ENCODE data around the gene FUT1.

Gene FUT1

GRCh38 chr19:48708471-48708870 is 44.0 kb downstream of the FUT1 start:
- H3K4me3 ChIP-seq (ENCODE audit: control insufficient read depth, low read depth, low read length), result no peak overlapping the region
- no peak for DNase-seq (ENCODE audit: low read depth)
- TF ChIP-seq CTCF (conservative IDR thresholded peaks at IDR 0.05; ENCODE audit: control insufficient read depth, insufficient read depth, low read depth, low read length), result no peak

- DNase-seq (ENCODE audit: low read depth), result no peak
Measured at GRCh38 chr19:48705431-48705830, 47.0 kb downstream of the FUT1 start.

GRCh38 chr19:48703316-48703715 is 49.1 kb downstream of the FUT1 start:
- no peak for TF ChIP-seq CTCF (conservative IDR thresholded peaks at IDR 0.05; ENCODE audit: control insufficient read depth, insufficient read depth, low read depth, low read length)
- H3K4me3 ChIP-seq (ENCODE audit: control insufficient read depth, low read depth, low read length), result no peak overlapping the region
- DNase-seq (ENCODE audit: low read depth), result no peak

More at GRCh38 chr19:48705431-48705830, 47.0 kb downstream of the FUT1 start:
- TF ChIP-seq CTCF (conservative IDR thresholded peaks at IDR 0.05; ENCODE audit: control insufficient read depth, insufficient read depth, low read depth, low read length), result no peak
- no peak overlapping the region for H3K4me3 ChIP-seq (ENCODE audit: control insufficient read depth, low read depth, low read length)

GRCh38 chr19:48702701-48703100 is 49.7 kb downstream of the FUT1 start:
- no peak for DNase-seq (ENCODE audit: low read depth)
- no peak for TF ChIP-seq CTCF (conservative IDR thresholded peaks at IDR 0.05; ENCODE audit: control insufficient read depth, insufficient read depth, low read depth, low read length)
- no peak overlapping the region for H3K4me3 ChIP-seq (ENCODE audit: control insufficient read depth, low read depth, low read length)

- DNase-seq (ENCODE audit: low read depth), result peak; percentile 80
- H3K4me3 ChIP-seq (ENCODE audit: control insufficient read depth, low read depth, low read length), result no peak overlapping the region
- no peak for TF ChIP-seq CTCF (conservative IDR thresholded peaks at IDR 0.05; ENCODE audit: control insufficient read depth, insufficient read depth, low read depth, low read length)
Measured at GRCh38 chr19:48698046-48698445, 54.4 kb downstream of the FUT1 start.
